Stimulated activated CD8-positive, alpha-beta memory T cell treated with anti-CD3 and anti-CD28 coated beads, Interleukin-12 subunit alpha, Interleukin-12 subunit beta, amount 100 ng/mL, for 4 hours (primary cell): Measurements from ENCODE around the gene MLLT1.
"Not testable (repeated sequence)": the region's sequence is repeated elsewhere in the genome, so short reads cannot be mapped to it uniquely, and the experiment has no call there.

Experiments used
- DNase-seq: peaks from one replicate; pipeline ENCODE4 v3.0.0-alpha.2; 2020; ENCODE audit warnings: low read depth

Gene MLLT1

DNA sequence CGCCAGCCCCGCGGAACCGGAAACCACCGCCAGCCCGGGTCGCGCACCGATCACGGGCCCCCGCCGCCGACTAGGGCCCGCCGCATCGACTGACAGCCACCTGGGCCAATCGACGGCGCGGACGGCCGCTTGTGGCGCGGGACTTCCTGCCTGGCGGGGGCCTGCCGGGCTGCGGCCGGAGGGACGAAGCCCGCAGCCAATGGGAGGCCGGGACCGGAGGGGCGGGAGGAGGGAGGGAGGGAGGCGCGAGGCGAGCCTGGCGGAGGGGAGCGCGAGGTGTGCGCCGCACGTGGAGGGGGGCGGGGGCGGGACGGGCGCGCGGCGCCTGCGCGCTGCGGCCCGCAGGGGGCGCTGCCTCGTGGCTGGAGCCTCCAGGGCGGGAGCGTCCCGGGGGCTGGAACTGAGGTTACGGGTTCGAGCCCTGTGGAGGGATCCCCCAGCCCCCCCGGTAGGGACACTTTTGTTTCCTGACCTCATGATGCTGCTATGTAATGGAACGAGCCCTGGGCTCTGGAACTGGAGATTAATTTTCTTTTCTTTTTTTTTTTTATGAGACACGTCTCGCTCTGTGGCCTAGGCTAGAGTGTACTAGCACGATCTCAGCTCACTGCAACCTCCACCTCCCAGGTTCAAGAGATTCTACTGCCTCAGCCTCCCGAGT, at the start of gene MLLT1:
TSS of gene MLLT1 (minus strand) at position 45 of the 661 bp plus-strand sequence. CDS start 191 bp downstream, outside the sequence.
- DNase-seq: peak; percentile 96

DNA sequence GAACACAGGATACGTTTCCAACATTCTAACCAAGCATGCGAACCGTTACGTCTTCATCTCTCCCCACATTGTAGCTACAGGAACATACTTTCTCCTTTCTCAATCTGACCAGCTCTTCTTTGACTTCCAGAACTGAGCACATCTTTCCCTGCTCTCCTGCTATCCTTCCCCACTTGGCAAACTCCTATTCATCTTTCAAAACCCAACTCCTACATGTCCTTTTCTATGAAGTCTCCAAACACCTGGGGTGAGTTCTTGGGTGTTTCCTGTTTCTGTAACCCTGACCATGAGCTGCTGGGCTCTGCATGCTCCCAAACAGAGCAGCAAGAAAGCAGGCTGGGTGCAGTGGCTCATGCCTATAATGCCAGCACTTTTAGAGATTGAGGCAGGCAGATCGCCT, 47.0 kb upstream of the MLLT1 start:
- no peak for DNase-seq

DNA sequence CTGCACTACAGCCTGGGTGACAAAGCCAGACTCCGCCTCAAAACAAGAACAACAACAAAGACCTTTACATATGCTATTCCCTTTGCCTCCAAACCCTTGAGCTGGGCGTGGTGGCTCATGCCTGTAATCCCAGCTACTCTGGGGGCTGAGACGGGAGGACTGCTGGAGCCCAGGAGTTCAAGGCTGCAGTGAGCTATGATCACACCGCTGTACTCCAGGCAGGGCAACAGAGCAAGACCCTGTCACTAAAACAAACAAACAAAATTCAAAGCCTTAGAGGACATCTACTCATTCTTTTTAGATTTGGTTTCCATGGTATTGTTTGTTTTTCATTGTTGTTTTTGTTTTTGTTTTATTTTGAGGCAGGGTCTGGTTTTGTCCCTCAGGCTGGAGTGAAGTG, 45.8 kb upstream of the MLLT1 start:
- DNase-seq: no peak

- DNase-seq: no peak
Observed at GRCh38 chr19:6324757-6325156, 45.0 kb upstream of the MLLT1 start.

DNA sequence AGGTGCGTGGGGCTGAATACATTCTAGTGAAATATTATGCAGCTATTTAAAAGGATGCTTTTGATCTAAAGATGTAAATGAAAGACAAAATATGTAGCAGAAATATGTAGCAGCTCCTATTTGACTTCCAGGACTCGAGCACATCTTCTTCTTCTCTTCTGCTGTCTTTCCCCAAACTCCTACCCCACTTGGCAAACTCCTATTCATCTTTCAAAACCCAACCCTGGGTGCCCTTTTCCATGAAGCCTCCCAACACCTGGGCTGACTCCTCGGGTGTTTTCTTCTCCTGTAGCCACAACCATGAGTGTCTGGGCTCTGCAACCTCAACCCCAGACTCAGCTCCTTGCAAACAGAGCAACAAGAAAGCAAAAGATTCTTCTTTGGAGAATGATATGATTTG, 42.5 kb upstream of the MLLT1 start:
- DNase-seq: no peak

GRCh38 chr19:6319376-6319775, 39.6 kb upstream of the MLLT1 start:
- no peak for DNase-seq

DNA sequence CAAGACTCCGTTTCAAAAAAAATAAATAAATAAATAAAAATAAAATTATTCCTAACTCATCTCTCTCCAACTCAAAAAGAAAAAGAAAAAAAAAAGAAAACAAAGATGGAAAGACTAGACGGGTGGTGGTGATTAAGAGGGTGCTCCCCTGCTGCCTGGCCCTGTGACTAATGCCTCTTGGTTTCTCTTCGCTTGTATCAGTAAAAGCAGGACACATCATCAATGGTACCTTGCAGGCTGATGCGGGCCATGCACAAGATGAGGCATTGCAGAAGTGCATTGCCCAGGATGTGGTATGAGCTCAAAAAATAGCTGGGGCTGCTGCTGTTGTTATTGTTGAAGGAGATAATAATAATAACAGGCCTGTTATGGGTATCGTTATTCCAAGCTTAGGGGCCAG, 39.0 kb upstream of the MLLT1 start:
- no peak for DNase-seq

DNA sequence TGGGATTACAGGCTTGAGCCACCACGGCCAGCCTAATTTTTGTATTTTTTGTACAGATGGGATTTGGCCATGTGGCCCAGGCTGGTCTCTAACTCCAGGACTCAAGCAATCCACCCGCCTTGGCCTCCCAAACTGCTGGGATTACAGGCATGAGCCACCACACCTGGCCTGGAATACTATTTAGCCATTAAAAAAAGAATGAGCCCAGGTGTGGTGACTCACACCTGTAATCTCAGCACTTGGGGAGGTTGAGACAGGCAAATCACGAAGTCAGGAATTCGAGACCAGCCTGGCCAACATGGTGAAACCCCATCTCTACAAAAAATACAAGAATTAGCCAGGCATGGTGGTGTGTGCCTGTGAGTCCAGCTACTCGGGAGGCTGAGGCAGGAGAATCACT, 35.9 kb upstream of the MLLT1 start:
- DNase-seq: not testable (repeated sequence)

- no peak for DNase-seq
Observed at GRCh38 chr19:6313398-6313969, 33.7 kb upstream of the MLLT1 start.

GRCh38 chr19:6312018-6312417, 32.2 kb upstream of the MLLT1 start:
- DNase-seq: no peak

- no peak for DNase-seq
Observed at GRCh38 chr19:6298413-6298812, 18.6 kb upstream of the MLLT1 start.

GRCh38 chr19:6297202-6297601, 17.4 kb upstream of the MLLT1 start:
- no peak for DNase-seq

- no peak for DNase-seq
Observed at GRCh38 chr19:6292006-6292405, 12.2 kb upstream of the MLLT1 start.

DNA sequence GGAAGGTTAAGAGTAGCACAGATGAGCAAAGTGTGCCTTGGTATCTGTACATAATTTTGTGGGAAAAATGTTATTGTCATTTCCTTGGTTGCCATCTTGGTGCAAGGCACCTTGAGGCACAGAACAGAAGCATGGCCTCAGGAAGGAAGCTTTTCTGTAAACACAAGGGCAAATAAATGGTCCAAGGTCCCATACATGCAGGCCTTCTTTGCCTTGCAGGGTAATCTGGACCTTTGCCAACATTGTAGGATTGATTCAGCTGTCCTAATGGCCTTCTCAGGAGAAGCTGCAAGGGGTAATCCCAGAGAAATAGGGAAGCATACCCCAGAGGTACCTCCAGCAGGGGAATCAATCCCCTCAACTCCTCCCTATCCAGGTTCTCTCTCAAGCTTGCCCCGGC, 9.0 kb upstream of the MLLT1 start:
- no peak for DNase-seq

GRCh38 chr19:6287269-6287885, 7.6 kb upstream of the MLLT1 start:
- no peak for DNase-seq

DNA sequence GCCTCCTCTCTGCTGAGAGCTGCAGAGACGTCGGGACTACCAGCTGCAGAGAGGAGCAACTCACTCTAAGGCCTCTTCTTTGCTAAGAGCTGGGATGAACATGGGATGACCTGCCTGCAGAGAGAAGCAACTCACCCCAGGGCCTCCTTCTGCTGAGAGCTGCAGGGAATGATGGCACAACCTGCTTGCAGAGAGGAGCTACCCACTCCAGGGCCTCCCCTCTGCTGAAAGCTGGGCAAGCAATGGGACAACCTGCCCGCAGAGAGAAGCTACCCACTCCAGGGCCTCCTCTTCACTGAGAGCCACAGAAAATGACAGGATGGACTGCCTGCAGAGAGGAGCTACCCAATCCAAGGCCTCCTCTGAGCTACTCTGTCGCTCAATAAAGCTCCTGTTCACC, 6.9 kb upstream of the MLLT1 start:
- no peak for DNase-seq

DNA sequence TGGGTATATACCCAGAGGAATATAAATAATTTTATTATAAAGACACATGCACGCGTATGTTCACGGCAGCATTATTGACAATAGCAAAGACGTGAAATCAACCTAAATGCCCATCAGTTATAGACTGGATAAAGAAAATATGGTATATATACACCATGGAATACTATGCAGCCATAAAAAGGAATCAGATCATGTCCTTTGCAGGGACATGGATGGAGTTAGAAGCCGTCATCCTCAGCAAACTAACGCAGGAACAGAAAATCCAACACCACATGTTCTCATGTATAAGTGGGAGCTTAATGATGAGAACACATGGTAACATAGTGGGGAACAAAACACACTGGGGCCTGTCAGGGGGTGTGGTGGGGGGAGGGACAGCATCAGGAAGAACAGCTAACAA, 2.6 kb upstream of the MLLT1 start:
- not testable (repeated sequence) for DNase-seq

GRCh38 chr19:6279620-6279930, 200 bp downstream of the MLLT1 start:
- DNase-seq: no peak

- DNase-seq: no peak
Observed at GRCh38 chr19:6278740-6279619, 795 bp downstream of the MLLT1 start.

- no peak for DNase-seq
Observed at GRCh38 chr19:6278051-6278450, 1.7 kb downstream of the MLLT1 start.

GRCh38 chr19:6276447-6276846, 3.3 kb downstream of the MLLT1 start:
- DNase-seq: no peak

DNA sequence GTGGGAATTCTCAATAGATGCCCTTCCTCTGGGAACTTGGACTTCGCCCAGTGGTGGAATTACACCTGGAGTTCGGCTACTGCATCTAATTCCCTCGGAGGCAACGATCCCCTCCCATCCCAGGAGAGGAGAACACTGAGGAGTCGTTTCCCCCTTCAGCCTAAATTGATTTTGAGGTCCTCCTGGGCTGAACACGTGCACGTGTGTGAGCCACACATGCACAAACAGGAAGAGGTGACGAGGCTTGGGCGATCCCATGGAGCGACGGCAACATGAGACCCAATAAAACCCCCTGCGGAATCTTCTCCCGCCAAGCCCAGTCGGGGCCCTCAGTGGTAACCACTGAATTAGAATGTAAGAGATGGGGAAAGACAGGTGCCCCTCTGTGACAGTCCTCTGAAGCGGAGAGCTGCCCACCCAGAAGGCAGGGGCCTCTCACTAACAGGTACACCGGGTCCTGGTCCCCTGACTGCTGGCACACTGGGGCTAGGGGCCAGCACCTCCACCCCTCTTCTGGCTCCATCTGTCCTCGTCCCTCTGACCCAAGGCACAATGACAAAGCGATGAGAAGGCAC, 4.5 kb downstream of the MLLT1 start:
- DNase-seq: no peak

GRCh38 chr19:6274756-6275155, 5.0 kb downstream of the MLLT1 start:
- no peak for DNase-seq
